VCaP (cell line): ENCODE results near the gene SBNO2.

Experiments used
- H3K27ac ChIP-seq: fragments of 450-650 bp; 2 replicates; pipeline ENCODE4 v1.5.1; 2017
- CTCF ChIP-seq: fragments of 450-650 bp; conservative IDR thresholded peaks from 2 replicates; pipeline ENCODE4 v1.5.1; 2017; ENCODE audit warnings: mild to moderate bottlenecking, moderate library complexity

SBNO2 gene

GRCh38 chr19:1214299-1214861 lies 40.3 kb upstream of the SBNO2 start:
- no peak for TF ChIP-seq CTCF
- peak overlapping the region; percentile 85 for H3K27ac ChIP-seq

GRCh38 chr19:1213391-1214286 lies 39.6 kb upstream of the SBNO2 start:
- no peak for TF ChIP-seq CTCF
- peak overlapping the region; percentile 85 for H3K27ac ChIP-seq

- TF ChIP-seq CTCF = no peak
- H3K27ac ChIP-seq = peak overlapping the region; percentile 85
Observed at GRCh38 chr19:1211494-1212234, 37.6 kb upstream of the SBNO2 start.

GRCh38 chr19:1210227-1210538 lies 36.1 kb upstream of the SBNO2 start:
- H3K27ac ChIP-seq = peak overlapping the region; percentile 85
- no peak for TF ChIP-seq CTCF

GRCh38 chr19:1208830-1209229 lies 34.8 kb upstream of the SBNO2 start:
- peak overlapping the region; percentile 85 for H3K27ac ChIP-seq

GRCh38 chr19:1206864-1207450 lies 32.9 kb upstream of the SBNO2 start:
- H3K27ac ChIP-seq = peak overlapping the region; percentile 85
- no peak for TF ChIP-seq CTCF

GRCh38 chr19:1206150-1206863 lies 32.2 kb upstream of the SBNO2 start:
- peak overlapping the region; percentile 85 for H3K27ac ChIP-seq
- no peak for TF ChIP-seq CTCF
